Endothelial cell of umbilical vein (primary cell): ENCODE measurements around the gene L3MBTL4.

ENCODE experiments used
- CTCF ChIP-seq, 2 donors: IDR thresholded peaks; 1 replicate in 1 of 2; 2 replicates in 1 of 2; pipeline ENCODE4 v1.5.1; 2011; ENCODE audit warnings: low read length in 2 of 2, mild to moderate bottlenecking in 2 of 2, moderate library complexity in 2 of 2, control low read depth in 1 of 2, inconsistent platforms in 1 of 2, low read depth in 1 of 2; ENCODE audit not compliant: insufficient read depth in 1 of 2; ENCODE audit errors: extremely low read depth in 1 of 2
- GATA2 ChIP-seq: IDR thresholded peaks from 2 replicates; pipeline ENCODE4 v1.7.0; 2011; ENCODE audit warnings: low read depth, mild to moderate bottlenecking, moderate library complexity, mixed read lengths, low read length; ENCODE audit not compliant: insufficient read length, insufficient read depth
- MAX ChIP-seq: IDR thresholded peaks from 2 replicates; pipeline ENCODE4 v1.6.1; 2011; ENCODE audit not compliant: insufficient read depth, insufficient read length
- POLR2A ChIP-seq: IDR thresholded peaks from 2 replicates; pipeline ENCODE4 v1.6.1; 2012; ENCODE audit warnings: low read depth, mild to moderate bottlenecking, control low read depth, low read length
- POLR2AphosphoS5 ChIP-seq: IDR thresholded peaks from 2 replicates; pipeline ENCODE4 v1.6.1; 2012; ENCODE audit warnings: low read depth, mild to moderate bottlenecking, control low read depth, low read length, moderate library complexity; ENCODE audit not compliant: insufficient read depth

- no peak for TF ChIP-seq CTCF (IDR thresholded peaks at IDR 0.05; ENCODE audit: extremely low read depth in 1 of 2, insufficient read depth in 1 of 2, low read depth in 1 of 2, low read length in 2 of 2)
- no peak for TF ChIP-seq GATA2
- no peak for TF ChIP-seq MAX
- no peak for TF ChIP-seq POLR2AphosphoS5
- TF ChIP-seq POLR2A: no peak
Observed at GRCh38 chr18:5972298-5972697, 442.4 kb downstream of the L3MBTL4 start.
